Calu3 (cell line): Measurements from ENCODE around the gene AK5. TPM values are rescaled to one million over a fixed set of nuclear protein-coding genes. Genes with fewer than 3 reads are reported as not detected.
A peak's percentile ranks its signal among the peaks of the same experiment; 100 is the strongest.

ENCODE experiments used
- BruUV-seq: library from RNA; stranded (reverse); fragments of 400-500 nt; replicated peaks from 2 replicates; lab custom pipeline; 2021; lab: Mats Ljungman, UMichigan
- CTCF ChIA-PET: fragments of 300-600 bp; sonication (Branson Sonifier 250); formaldehyde crosslinking; loops from one replicate; lab custom pipeline; 2022; ENCODE audit warnings: antibody characterized with exemption; lab: Charles Lee
- DNase-seq: peaks from one replicate; pipeline ENCODE4 v3.0.0; 2022
- H3K27ac Mint-ChIP-seq: one replicate; pipeline ENCODE4 v1.8.0; 2022; ENCODE audit warnings: mixed read lengths; ENCODE audit not compliant: unreplicated experiment
- H3K27me3 Mint-ChIP-seq: one replicate; pipeline ENCODE4 v1.8.0; 2022; ENCODE audit warnings: mixed read lengths; ENCODE audit not compliant: unreplicated experiment
- H3K36me3 Mint-ChIP-seq: one replicate; pipeline ENCODE4 v1.8.0; 2022; ENCODE audit warnings: mild to moderate bottlenecking, moderate library complexity, mixed read lengths; ENCODE audit not compliant: insufficient read depth, unreplicated experiment
- H3K4me1 Mint-ChIP-seq: one replicate; pipeline ENCODE4 v1.8.0; 2022; ENCODE audit warnings: mild to moderate bottlenecking, low read depth, mixed read lengths; ENCODE audit not compliant: unreplicated experiment
- H3K4me3 Mint-ChIP-seq: one replicate; pipeline ENCODE4 v1.8.0; 2022; ENCODE audit warnings: mild to moderate bottlenecking, low read depth, moderate library complexity, mixed read lengths; ENCODE audit not compliant: unreplicated experiment
- H3K9me3 Mint-ChIP-seq: one replicate; pipeline ENCODE4 v1.8.0; 2022; ENCODE audit warnings: low read depth, mixed read lengths; ENCODE audit not compliant: unreplicated experiment
- intact Hi-C: fragments of 100-400 bp; cut with micrococcal nuclease; formaldehyde crosslinking; loops from one replicate; pipeline ENCODE4 v1.10.0; 2022; ENCODE audit not compliant: unreplicated experiment
- total RNA-seq: library from RNA; stranded (reverse); gene quantifications from 2 replicates; pipeline ENCODE4 v1.2.3, GENCODE V29; 2022
- TF ChIP-seq, protein P1 (sequence below): fragments of 200-600 bp; IDR thresholded peaks from one replicate; pipeline ENCODE4 v1.8.0; 2022; ENCODE audit warnings: antibody characterized with exemption; ENCODE audit not compliant: unreplicated experiment

Gene AK5
- total RNA-seq, 1 experiment from 2014 or later, result not detected

DNA sequence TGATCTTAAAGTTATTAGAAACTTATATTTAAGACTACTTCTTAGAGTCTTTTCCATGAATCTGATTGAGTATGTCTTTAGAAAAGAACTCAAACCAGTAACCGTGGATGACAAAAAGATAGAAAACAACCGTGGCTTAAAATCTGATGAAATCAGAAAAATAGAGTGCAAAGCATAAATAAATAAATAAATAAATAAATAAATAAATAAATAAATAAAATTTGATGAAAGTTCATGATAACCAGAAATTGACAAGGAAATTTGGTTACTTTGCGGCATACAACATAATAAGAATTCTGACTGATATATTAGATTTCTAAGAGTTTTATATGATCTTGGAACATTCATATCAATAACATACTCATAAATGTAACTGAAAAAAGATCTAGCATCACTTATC, 152.1 kb downstream of the AK5 start:
- TF ChIP-seq, protein P1, sequence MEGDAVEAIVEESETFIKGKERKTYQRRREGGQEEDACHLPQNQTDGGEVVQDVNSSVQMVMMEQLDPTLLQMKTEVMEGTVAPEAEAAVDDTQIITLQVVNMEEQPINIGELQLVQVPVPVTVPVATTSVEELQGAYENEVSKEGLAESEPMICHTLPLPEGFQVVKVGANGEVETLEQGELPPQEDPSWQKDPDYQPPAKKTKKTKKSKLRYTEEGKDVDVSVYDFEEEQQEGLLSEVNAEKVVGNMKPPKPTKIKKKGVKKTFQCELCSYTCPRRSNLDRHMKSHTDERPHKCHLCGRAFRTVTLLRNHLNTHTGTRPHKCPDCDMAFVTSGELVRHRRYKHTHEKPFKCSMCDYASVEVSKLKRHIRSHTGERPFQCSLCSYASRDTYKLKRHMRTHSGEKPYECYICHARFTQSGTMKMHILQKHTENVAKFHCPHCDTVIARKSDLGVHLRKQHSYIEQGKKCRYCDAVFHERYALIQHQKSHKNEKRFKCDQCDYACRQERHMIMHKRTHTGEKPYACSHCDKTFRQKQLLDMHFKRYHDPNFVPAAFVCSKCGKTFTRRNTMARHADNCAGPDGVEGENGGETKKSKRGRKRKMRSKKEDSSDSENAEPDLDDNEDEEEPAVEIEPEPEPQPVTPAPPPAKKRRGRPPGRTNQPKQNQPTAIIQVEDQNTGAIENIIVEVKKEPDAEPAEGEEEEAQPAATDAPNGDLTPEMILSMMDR, result no peak
- no peak for DNase-seq
- intact Hi-C loops, result no loop called here
- Mint-ChIP-seq H3K36me3 (no peaks in the 10 kb centered on the region), H3K4me1 (peaks cover 13% of the 10 kb centered on the region), H3K27me3 (no peaks in the 10 kb centered on the region), H3K9me3 (peaks cover 3% of the 10 kb centered on the region), H3K4me3 (no peak overlapping the region), H3K27ac (no peak overlapping the region)
- CTCF ChIA-PET, result no interaction called here
- no TSS peak for BruUV-seq

DNA sequence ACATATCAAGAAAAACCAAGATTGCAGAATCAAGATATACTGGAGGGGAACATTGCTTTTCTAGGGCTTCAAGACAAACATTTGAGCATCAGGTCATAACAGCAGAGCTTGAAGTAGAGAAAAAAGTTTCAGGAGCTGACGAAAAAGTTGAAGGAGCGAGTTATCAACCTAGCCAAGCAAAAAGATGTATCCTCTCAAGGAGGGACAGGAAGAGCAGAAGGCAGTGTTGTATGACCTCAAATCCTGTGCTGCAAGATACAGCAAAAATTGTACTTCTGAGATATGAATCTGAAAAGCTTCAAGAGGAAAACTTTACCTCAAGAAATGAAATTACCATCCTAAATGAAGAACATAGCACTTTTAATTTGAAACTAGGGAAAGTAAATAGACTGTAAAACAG, 153.1 kb downstream of the AK5 start:
- BruUV-seq, result no TSS peak
- intact Hi-C loops, result no loop called here

DNA sequence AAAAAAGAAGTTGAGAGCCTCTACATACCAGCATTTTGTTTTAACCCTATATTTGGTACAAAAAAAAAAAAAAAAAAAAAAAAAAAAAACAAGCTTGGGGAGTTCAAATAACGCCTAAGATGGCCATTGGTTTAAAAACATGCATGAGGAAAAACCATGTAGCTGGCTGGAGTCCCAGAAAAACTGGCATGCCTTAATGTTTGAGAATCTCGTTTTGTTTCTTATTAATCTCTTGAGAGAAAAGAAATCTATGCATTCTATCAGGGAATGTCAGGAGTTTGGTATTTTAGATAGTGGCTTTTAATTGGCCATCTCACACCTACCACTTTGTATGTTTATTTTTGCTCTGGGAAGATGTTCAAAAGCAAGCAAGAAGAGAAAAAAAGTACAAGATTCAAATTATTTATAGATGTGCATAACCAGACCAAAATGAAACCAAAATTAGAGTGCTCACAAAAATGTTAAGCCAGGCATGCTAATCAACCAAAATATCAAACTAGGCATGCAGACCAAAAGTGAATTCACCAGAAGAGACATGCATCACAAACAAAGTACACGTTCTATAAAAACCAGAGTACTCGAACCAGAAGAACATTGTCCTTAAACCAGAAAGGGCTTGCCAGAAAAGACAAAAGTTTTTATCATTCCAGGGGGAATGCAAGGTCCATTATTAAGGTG, 156.6 kb downstream of the AK5 start:
- DNase-seq, result peak; percentile 26
- Mint-ChIP-seq H3K4me1 (peaks cover 13% of the 10 kb centered on the region), H3K4me3 (no peak overlapping the region), H3K27ac (no peak overlapping the region), H3K36me3 (no peaks in the 10 kb centered on the region), H3K9me3 (peaks cover 9% of the 10 kb centered on the region), H3K27me3 (no peaks in the 10 kb centered on the region)
- intact Hi-C loops, result no loop called here
- CTCF ChIA-PET, result interaction anchor here (0.6 to 1.9 kb wide), 4 partner anchors 9 to 736 kb away, joined by 4 to 7 read pairs (median 5); no protein-coding TSS in a partner anchor
- no TSS peak for BruUV-seq
- TF ChIP-seq, protein P1, result no peak

More for the DNA sequence above, 153.1 kb downstream of the AK5 start:
- H3K4me1 Mint-ChIP-seq, result peaks cover 13% of the 10 kb centered on the region
- no peak overlapping the region for H3K27ac Mint-ChIP-seq
- CTCF ChIA-PET, result no interaction called here
- no peaks in the 10 kb centered on the region for H3K27me3 Mint-ChIP-seq
- H3K36me3 Mint-ChIP-seq, result no peaks in the 10 kb centered on the region
- TF ChIP-seq, protein P1, result no peak
- H3K9me3 Mint-ChIP-seq, result peaks cover 6% of the 10 kb centered on the region
- DNase-seq, result no peak
- H3K4me3 Mint-ChIP-seq, result no peak overlapping the region

DNA sequence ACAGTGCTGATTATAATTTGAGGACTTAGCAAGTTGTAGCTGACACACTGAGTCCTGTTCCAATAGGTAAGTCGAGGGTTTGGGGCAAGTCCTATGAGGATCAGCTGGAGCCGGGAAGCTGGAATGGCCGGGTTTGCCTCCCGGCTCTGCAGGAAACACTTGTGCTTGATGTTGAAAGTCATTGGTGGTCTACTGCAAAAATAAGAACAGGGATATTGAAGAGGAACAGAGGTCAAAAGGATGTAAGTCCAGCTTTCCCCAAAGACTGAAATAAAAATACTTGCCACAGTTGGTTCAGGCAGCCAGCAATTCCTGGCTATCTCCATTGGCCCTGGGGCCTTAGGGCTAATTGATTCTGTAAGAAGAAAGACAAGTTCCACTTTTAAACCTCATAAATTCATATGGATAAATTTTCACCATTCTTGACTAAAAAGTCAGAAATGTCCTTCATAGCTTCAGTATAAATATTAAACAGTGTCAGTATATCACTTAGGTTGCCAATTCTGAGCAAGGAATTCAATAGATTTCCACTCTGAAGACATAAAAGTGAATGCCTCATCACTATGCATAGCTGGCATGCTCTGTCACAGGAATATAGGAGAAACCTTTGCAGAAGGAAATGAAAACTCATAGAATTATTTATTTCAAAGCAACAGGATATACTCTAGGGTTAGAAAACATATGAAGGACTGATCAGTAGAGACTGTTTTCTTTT, 165.2 kb downstream of the AK5 start:
- Mint-ChIP-seq H3K27ac (no peak overlapping the region), H3K4me1 (peaks cover 23% of the 10 kb centered on the region), H3K9me3 (no peaks in the 10 kb centered on the region), H3K4me3 (no peak overlapping the region), H3K27me3 (no peaks in the 10 kb centered on the region), H3K36me3 (no peaks in the 10 kb centered on the region)
- CTCF ChIA-PET, result interaction anchor here (1.1 kb wide), 1 partner anchor 9 kb away, joined by 5 read pairs; no protein-coding TSS in a partner anchor
- no peak for DNase-seq
- no TSS peak for BruUV-seq
- TF ChIP-seq, protein P1, result no peak
- intact Hi-C loops, result no loop called here
